Measurements from ENCODE around the gene DBN1.
A peak's percentile ranks its signal among the peaks of the same experiment; 100 is the strongest.
"Not testable (repeated sequence)": the region's sequence is repeated elsewhere in the genome, so short reads cannot be mapped to it uniquely, and the experiment has no call there.

The DBN1 gene

DNA sequence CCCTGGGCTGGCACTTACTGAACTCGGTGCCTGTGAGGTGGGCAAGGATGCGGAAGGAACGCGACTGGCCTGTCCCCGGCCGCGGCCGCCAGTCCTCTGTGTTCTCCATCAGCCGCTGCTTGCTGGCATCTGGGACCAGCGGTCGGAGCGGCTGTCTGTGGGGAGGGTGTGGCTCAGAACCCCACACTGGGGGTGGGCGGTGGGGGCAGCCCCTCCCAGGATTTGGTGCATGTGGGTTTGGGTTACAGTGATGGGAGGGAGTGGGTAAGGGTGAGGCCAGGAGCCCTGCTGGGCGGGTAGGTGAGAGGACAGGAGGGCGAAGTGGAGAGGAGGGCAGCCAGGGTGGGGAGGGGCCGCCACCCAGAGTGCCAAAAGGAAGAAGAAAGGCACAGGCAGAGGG lies 17.6 kb upstream of the DBN1 start:
- DNase-seq (ENCODE audit: low spot score) = no peak

- DNase-seq (ENCODE audit: low spot score) = no peak
Measured at GRCh38 chr5:177490311-177490991, 17.0 kb upstream of the DBN1 start.

- DNase-seq (ENCODE audit: low spot score) = no peak
Measured at GRCh38 chr5:177489119-177489716, 15.8 kb upstream of the DBN1 start.

GRCh38 chr5:177487975-177488374 lies 14.5 kb upstream of the DBN1 start:
- DNase-seq (ENCODE audit: low spot score) = no peak

DNA sequence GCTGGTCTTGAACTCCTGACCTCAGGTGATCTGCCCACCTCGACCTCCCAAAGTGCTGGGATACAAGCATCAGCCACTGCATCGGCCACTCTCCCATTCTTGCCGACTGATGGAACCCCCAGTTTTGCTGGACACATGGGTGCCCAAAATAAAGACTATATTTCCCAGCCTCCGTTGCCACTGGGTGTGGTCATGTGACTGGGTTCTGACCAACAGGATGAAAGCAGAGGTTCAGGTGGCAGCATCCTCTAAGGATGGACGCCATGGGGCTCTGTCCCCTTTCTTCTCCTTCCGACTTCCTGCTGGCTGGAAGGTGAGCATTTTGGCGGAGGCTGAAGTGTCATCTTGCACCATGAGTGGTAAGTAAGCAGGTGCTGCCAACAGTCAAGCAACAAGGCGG lies 13.7 kb upstream of the DBN1 start:
- DNase-seq (ENCODE audit: low spot score) = no peak

- DNase-seq (ENCODE audit: low spot score) = no peak
Measured at GRCh38 chr5:177486256-177486655, 12.8 kb upstream of the DBN1 start.

DNA sequence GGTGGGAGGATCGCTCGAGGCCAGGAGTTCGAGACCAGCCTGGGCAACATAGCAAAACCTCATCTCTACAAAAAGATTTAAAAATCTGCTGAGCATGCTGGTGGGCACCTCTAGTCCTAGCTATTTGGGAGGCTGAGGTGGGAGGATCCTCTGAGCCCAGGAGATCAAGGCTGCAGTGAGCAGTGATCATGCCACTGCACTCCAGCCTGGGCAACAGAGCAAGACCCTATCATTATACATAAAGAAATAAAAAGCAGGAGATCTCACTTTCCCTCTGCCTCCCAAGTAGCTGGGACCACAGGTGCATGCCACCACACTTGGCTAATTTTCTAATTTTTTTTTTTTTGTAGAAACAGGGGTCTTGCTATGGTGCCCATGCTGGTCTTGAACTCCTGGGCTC lies 12.3 kb upstream of the DBN1 start:
- DNase-seq (ENCODE audit: low spot score) = not testable (repeated sequence)

- no peak for DNase-seq (ENCODE audit: low spot score)
Measured at GRCh38 chr5:177484902-177485549, 11.6 kb upstream of the DBN1 start.

GRCh38 chr5:177483994-177484901 lies 10.8 kb upstream of the DBN1 start:
- no peak for DNase-seq (ENCODE audit: low spot score)

GRCh38 chr5:177483042-177483441 lies 9.6 kb upstream of the DBN1 start:
- no peak for DNase-seq (ENCODE audit: low spot score)

- no peak for DNase-seq (ENCODE audit: low spot score)
Measured at GRCh38 chr5:177482359-177482795, 8.9 kb upstream of the DBN1 start.

- DNase-seq (ENCODE audit: low spot score) = no peak
Measured at GRCh38 chr5:177479774-177480173, 6.3 kb upstream of the DBN1 start.

DNA sequence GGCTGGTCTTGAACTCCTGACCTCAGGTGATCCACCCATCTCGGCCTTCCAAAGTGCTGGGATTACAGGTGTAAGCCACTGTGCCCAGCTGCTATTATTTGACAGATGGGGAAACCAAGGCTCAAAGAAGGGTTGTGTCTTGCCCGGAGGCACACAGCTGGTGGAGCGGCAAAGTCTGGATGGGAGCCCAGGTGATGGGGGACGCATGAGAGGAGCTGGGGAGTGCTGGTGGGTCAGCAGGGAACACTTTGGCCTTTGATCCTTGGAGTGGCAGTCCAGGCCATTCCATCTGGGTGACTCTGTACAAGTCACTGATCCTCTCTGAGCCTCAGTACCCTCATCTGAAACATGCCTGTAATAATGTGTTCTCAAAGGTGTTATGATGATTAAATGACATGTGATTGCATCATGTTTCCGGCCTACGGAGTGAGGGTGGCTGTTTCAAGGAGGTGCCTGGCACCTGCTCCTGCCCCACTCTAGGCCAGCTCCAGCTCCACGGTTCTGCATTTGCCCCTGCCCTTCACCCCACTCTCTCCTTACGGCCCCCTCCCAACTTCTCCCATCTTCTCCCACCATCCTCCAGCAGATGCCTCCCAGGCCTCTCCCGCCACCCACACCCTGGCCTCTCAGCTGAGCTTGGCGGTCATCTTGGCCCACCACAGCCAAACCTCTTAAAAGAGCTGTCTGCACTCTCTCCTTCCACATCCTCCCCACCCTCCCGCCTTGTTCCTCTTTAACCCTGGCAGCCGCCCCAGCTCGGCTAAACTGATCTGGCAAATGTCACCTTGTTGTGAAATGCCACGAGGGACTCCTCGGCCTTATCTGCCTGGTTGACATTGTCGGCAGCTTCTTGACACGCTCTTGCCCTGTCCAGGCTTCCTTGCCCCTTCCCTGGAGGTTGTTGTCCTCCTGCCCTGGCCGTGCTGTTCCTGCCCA lies 5.5 kb upstream of the DBN1 start:
- peak; percentile 64 for DNase-seq (ENCODE audit: low spot score)

DNA sequence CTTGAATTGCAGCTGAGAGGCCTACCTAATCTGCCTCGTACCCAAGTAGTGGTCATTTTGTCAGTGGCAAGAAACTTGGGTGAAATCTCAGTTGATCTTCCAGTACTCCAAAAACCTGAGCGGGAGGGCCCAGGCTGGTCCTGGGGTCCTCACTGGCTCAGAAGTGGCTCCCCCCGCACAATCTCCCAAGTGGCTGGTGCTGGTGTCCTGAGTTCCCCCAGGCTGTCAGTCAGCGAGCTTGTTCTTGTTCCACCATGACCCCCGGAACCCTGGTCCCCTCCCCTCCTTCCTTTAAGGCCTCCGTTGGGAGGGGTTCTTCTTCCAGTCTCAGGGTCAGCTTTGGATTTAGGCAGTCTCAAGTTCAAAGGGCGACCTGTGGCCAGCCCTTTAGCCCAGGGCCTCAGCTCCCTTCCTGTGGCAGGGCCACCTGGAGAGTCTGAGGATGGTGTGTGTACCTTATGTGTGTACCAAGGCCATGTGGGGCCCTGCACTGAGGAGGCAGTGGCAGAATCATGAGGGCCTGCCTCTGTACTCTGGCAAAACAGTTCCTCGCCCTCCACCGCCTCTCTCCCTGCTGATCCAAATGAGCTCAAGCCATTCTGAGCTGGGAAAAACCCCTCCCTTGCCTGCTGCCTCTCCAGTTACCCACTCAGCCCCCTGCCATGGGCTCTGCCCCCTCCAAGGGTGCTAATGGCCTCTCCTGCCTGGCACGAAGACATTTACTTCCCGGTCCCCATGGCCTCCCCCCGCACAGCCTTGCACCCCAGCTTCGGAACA lies 4.5 kb upstream of the DBN1 start:
- no peak for DNase-seq (ENCODE audit: low spot score)

GRCh38 chr5:177476531-177477233 lies 3.2 kb upstream of the DBN1 start:
- DNase-seq (ENCODE audit: low spot score) = no peak

DNA sequence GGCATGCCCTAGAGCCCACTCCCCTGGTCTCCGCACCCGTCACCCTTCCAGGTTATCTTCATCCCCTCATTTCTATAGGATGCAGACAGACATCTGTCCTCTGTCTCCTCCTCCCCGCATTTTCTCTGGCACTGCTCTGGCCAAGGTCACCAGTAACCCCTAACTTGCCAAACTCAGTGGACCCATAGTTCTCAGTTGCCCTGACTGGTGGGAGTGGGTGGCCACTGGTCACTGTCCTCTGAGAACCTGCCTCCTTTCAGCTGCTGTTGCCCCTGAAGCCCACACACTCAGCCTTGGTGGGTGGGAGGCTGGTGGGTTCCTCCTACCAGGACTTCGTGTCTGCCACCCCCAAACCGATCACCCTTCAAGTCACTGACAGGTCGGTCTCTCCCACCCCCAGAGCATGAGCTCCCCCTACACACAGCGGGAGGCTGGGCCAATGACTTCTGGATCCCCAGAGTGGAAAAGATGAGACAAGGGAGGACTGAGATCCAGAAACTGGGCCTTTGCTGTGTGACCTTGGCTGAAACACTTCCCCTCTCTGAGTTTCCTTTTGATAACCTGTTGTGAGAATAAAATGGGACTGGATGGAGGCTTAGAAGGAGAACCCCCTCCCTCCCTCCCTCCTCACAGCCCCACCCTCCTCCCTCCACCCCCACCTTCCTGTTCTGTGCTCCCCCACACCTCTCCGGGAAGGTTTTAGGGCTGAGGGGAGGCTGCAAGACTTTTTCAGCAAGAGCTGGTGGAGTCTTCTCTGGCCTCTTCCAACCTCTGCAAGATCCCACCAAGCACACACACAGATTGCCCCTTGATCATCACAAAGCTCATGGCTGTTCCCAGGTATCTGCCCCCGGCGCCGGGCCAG lies 2.4 kb upstream of the DBN1 start:
- no peak for DNase-seq (ENCODE audit: low spot score)

GRCh38 chr5:177474846-177475562 lies 1.6 kb upstream of the DBN1 start:
- no peak for DNase-seq (ENCODE audit: low spot score)

DNA sequence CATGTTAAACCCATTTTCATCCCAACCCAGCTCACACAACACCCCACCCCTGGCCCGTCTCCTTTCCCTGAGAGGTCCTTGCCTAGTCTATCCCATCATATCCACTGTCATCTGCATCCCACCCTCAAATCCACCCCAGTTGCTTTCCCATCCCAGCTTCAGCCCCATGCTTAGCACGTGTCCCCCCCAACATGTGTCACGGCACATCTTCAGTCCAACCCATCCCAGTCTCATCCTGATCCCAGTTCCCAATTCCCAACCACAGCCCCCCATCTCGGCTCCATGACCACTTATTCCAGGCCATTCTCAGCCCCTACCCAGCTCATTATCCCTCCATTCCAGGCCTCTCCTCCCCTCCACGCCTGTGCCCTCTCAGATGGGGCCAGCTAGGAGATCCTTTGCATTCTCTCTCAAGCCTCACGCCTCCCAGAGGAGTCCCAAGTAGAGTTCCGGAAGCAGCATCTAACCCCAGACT lies 605 bp upstream of the DBN1 start:
- no peak for DNase-seq (ENCODE audit: low spot score)

Measured in hematopoietic multipotent progenitor cell treated with erythropoietin and hydrocortisone succinate and interleukin-3 and kit ligand, for 17 days (in vitro differentiated cells).